Fibroblast of pulmonary artery (primary cell): ENCODE results near the gene C10orf71.

ENCODE experiments used
- DNase-seq: peaks from one replicate; pipeline ENCODE4 v3.0.0-alpha.2; 2010; ENCODE audit warnings: low read depth
- H3K4me3 ChIP-seq: replicated peaks from 2 replicates; pipeline ENCODE4 v1.5.1; 2011; ENCODE audit warnings: low read depth, mild to moderate bottlenecking, control low read depth, low read length, moderate library complexity
- CTCF ChIP-seq: IDR thresholded peaks from 2 replicates; pipeline ENCODE4 v1.5.1; 2011; ENCODE audit warnings: mild to moderate bottlenecking, control low read depth, low read length, inconsistent platforms; ENCODE audit errors: missing control alignments

Gene C10orf71

GRCh38 chr10:49285232-49285631, 13.7 kb upstream of the C10orf71 start:
- no peak overlapping the region for H3K4me3 ChIP-seq
- no peak for DNase-seq
- TF ChIP-seq CTCF, result no peak

- DNase-seq, result no peak
- no peak overlapping the region for H3K4me3 ChIP-seq
- no peak for TF ChIP-seq CTCF
Measured at GRCh38 chr10:49286686-49287085, 12.3 kb upstream of the C10orf71 start.

GRCh38 chr10:49287689-49288340, 11.2 kb upstream of the C10orf71 start:
- no peak for DNase-seq
- no peak for TF ChIP-seq CTCF
- H3K4me3 ChIP-seq, result no peak overlapping the region

- no peak overlapping the region for H3K4me3 ChIP-seq
- TF ChIP-seq CTCF, result no peak
- no peak for DNase-seq
Measured at GRCh38 chr10:49288341-49289065, 10.5 kb upstream of the C10orf71 start.

- TF ChIP-seq CTCF, result no peak
- no peak for DNase-seq
- no peak overlapping the region for H3K4me3 ChIP-seq
Measured at GRCh38 chr10:49289480-49289879, 9.5 kb upstream of the C10orf71 start.

GRCh38 chr10:49290131-49290530, 8.8 kb upstream of the C10orf71 start:
- DNase-seq, result no peak
- no peak overlapping the region for H3K4me3 ChIP-seq
- no peak for TF ChIP-seq CTCF

GRCh38 chr10:49290607-49291006, 8.4 kb upstream of the C10orf71 start:
- no peak overlapping the region for H3K4me3 ChIP-seq
- TF ChIP-seq CTCF, result no peak
- DNase-seq, result no peak
